DLD1 (cell line): Measurements from ENCODE around the gene GNAS-AS1.

Experiments used
- in situ Hi-C: cut with HindIII; loops from 2 replicates; pipeline ENCODE4 v1.10.0; 2017; ENCODE audit warnings: low sequenced_read_pairs

Gene GNAS-AS1

DNA sequence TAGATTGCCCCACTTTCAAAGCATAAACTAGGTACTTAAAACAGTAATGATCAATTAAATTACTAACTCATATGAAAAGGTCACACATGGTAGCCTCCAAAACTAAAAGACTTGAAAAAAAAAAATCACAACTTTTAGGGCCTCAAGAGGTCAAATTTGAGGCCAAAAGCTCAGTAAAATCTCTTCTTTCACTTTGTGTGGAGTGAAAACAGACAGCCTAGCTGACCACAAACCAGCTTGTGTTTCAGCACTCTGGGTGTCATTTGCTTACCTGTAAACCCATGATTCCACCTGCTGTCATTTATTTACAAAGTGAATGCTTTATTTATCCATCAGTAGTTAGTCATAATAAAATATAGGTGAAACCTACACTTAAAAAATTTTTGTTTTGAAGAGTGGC is 35.8 kb upstream of the GNAS-AS1 start:
- in situ Hi-C loops: no loop called here

DNA sequence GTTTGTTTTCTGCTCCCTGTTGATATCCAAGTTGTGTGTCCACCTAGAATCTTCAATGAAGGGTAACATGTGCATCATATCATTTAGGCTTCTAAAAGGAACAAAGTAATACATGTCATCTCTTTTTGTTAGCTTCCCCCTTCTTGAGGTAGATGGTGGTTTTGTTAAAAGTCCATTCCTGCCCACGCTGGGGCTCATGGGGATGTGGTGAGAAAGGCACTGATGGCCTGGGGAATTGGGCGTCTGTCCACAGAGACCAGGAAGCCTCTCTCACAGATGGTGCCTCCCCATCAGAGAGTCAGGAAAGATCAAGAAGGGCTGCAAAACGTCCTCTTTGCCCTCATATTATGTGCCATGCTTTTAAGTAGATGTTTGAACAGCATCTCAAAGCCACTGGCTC is 34.3 kb upstream of the GNAS-AS1 start:
- in situ Hi-C loops: no loop called here

DNA sequence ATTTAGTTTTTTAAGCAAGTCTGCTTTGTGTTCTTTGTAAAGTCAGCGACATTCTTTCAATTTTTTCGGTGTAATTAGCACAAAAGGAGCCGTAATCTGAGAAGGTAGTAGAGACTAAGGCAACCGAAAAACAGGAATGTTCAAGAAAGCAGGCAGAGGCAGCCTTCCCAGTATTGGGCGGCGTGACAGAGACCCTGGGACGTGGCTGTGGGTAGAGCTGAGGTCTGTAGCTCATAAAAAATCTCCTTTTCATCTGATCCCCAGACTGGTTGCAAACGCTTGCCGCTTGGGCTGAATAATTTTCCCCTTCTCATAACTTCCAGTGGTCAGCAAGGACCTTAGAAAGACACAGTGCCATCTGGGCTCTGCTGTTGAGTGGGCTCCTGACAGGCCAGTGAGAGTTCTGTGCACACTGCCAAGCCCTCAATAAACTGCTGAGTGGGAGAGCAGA is 32.6 kb upstream of the GNAS-AS1 start:
- in situ Hi-C loops: no loop called here

DNA sequence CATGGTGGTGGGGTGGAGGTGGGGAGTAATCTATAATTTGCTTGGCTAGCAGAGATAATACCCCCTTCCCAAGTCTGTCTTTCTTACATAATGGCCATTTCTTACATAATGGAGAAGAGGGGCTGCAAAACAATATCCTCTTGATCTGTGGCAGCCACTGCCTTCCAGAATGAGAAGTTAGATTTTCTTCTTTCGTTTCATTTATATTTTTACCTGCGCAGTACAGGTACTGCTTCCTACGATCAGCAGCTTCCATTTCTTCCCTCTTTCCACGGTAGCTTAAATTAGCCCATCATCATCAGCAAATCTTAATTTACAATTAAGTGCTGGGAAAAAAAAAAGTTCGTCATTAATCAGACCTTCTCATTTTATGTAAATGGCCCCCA is 32.0 kb upstream of the GNAS-AS1 start:
- in situ Hi-C loops: no loop called here

DNA sequence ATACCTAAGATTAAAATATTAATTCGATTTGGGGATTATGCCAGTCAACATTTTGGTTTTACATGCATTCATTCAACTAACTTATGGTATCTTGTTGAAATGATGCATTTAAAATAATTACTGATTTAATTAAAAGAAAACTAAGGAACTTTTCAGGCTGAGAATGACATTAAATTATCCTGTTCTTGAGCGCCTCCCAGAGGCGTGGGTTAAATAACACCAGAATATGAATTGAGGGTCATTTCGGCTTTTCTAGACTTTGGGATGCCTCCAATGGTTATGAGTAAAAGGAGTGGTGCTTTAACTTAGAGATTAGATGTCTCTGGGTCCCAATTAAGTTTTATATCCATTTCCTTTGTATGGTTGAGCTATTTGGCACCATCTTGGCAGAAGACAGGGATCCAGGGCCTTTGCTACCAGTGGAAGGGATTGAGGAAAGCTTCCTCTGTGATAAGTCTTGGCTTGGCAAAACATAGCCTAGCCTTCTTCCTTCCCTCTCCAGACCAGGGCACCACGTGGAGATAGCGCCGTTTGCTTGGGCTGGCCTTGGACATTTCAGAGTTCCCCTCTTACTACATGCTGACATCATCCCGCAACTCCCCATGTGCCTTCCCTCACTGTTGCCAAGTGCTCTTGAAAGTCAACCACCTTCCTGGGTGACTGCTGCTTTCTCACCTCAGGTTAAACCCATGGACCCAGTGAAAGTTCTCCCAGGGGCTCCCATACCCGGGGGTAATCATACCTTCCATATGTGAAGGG is 30.5 kb upstream of the GNAS-AS1 start:
- in situ Hi-C loops: no loop called here

DNA sequence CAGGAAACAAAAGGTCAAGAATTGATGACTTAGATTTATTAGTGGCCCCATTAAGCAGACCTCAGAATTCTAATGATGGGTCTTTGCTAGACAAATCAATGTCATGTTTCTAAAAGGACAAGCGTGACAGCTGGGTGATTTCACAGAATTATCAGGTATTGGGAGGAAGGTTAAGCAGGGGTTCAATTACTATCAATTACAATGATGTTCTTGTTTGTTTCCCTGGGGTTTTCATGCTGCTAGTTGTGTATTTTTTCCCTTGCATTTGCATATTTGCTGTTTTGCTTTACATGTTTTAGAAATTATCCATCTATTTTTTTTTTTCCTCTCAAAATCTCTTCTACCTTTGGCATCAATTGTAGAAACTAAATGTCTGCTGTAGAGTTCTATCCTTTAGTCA is 29.7 kb upstream of the GNAS-AS1 start:
- in situ Hi-C loops: no loop called here

DNA sequence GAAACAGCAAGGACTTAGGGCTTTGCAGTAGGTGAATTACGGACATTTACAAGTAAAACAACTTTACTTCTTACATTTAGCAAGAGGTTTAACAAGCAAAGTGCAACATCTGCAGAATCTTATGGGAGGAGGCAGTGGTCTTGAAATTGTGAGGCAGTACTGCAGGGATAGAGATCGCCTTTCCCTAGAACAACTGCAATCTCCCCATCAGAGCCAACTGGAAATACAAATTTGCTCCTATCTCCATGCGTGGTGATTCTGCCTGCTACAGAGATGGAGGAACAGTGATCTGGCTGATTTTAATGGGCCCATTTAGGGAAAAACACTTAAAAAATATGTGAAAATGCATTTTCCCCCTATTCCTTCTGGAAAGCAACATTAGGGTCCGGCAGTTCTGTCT is 27.7 kb upstream of the GNAS-AS1 start:
- in situ Hi-C loops: no loop called here

DNA sequence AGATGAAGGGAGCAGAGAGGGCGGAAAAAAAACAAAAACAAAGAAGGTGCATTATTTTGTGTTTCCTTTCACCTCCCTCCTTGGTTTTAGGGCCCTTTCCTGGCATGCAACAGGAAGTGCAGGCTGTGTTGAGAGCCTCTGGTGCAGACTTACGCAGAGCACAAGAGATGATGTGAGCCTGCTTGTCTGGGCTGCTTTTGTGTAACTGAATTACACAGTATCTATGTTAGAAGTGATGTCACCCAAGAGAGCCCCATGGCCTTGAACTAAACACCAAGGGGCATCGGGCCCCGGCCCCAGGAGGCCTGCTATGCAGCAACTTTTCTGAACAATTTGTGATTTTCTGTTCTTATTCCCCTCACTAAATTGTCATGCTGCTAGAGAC is 27.3 kb upstream of the GNAS-AS1 start:
- in situ Hi-C loops: no loop called here

DNA sequence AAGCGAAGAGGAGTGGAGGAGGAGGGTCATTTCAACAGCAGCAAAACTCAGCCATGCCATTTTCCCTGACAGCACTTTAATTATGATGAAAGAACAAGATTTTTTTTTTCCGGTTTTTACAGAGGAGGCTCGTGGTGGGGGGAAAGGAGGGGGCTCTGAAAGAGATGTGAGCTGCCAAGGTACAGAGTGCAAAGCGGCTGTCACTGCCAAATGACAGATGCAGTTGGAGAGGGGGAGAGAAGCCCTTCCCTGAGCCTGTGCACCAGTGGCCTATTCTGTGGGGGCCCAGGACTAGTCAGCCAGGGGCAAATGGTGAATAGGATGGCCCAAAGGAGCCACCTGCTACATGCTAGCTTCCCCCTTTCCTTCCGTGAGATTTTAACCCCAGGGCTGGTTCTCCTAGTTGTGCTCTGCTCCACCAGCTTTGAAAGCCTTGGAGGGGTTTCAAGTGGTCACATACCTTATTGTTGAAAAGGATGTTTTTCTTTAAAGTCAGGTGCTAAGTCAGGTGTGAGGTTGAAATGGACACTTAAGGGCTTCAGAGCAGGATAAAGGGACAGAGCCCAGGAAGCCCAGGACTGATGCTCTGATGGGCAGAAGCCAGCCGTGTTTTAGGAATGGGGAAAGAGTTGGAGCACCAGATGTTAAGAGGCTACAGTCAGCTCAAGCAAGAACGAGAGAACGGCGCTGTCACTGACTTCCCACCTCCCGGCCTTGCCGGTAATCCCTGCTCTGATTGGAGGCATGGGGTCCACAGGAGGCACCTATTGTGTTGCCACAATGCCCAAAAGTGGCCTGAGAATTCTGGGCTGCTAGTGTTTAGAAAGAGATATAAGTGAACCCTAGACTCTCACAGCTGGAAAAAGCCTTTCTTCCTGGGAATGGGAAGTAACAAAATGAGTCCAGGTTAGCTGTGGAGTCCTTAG is 26.6 kb upstream of the GNAS-AS1 start:
- in situ Hi-C loops: no loop called here

DNA sequence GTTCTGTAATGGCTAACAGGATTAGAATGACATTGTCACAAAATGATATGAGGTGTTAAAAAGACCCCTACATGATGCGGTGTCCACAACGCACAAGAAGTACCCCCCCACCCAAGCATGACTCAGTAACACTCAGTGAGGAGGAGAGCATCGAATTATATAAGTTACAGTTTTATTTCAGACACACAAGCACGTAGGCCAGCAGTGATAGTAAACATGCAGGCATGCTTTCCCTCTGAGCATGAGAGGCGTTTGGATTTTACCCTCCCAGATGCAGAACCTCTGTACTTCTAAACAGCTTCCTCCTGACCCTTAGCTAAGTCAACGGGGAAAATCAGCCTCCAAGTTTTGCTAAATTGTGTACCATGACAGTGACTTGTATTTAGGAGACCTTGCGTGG is 25.7 kb upstream of the GNAS-AS1 start:
- in situ Hi-C loops: no loop called here

DNA sequence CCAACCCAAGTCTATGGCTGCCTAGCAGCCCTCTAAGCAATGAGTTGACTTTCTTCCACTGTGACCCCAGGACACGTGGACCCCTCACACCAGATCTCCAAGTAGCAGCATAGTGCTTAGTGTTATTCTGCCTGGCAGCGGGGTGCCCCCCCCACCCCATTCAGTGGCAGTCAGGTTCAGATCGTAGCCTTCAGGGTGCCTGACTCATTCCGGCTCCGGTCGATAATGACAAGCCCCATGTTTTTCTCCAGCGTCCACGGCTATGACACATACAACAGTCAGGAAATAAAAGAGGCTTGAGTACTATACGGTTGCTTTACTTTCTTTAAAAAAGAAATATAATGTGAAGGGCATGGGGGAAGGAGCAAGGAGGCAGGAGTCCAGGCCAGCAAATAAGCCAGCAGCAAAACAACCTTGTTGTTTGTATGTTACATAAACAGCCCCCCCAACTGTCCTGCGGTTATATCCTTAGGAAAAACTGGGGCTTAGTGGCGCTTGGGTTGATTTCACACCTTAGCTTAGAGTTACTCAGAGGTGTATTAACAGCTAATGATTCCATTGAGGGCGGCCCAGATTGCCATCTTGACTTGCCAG is 24.9 kb upstream of the GNAS-AS1 start:
- in situ Hi-C loops: no loop called here

DNA sequence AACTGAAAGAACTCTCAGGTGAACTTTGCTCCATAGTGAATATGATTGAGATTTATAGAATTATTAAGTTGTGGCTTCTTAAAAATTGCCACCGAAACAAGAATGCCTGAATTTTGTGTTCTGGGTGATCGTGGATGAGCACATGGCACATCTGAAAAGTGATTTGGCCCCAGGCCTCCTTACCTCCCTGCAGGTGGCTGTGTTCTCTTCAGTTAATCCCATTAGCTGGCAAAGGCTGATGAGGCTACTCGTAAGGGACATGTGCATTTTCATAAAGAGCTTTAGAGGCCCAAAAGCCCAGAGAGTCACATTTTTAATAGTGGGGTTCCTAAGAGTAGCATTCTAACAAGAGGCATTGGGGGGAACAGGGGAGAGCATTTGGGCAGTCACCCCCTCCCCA is 24.4 kb upstream of the GNAS-AS1 start:
- in situ Hi-C loops: no loop called here

DNA sequence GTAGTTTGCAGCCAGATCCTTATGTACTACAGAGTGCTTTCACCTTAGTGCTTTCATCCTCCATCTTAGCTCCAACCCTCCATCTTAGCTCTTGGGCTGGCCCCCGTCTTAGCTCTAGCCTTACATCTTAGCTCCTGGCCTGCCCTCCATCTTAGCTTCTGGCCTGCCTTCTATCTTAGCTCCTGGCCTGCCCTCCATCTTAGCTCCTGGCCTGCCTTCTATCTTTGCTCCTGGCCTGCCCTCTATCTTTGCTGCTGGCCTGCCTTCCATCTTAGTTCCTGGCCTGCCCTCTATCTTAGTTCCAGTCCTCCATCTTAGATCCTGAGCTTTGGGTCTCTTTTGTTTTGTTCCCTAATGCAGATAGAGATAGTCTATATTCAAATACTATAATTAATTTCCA is 23.8 kb upstream of the GNAS-AS1 start:
- in situ Hi-C loops: loop anchor here (25.0 kb wide), 1 partner anchor 588 kb away; no protein-coding TSS in a partner anchor

DNA sequence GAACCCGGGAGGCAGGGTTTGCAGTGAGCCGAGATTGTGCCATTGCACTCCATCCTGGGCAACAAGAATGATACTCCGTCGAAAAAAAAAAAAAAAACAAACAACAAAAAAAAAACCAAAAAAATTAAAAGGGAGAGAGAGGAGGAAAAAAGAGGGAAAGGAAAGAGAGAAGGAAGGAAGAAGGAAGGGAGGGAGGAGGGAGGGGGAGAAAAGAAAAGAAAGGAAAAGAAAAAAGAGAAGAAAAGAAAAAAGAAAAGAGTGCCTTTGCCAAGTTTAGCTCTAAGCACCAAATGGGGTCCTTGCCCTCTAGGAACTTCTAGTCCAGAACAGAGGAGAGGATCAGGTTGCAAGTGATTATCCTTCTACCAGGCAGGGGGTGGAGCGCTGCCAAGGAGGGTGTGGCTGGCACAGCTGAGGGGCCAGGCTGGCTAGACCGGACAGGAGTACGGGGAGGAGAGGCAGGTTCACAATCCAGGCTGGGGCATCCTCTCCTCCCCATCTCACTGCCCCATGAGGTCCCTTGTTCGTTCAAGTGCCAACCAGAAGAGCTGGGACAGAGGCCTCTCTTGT is 20.9 kb upstream of the GNAS-AS1 start:
- in situ Hi-C loops: loop anchor here (25.0 kb wide), 1 partner anchor 591 kb away; no protein-coding TSS in a partner anchor

DNA sequence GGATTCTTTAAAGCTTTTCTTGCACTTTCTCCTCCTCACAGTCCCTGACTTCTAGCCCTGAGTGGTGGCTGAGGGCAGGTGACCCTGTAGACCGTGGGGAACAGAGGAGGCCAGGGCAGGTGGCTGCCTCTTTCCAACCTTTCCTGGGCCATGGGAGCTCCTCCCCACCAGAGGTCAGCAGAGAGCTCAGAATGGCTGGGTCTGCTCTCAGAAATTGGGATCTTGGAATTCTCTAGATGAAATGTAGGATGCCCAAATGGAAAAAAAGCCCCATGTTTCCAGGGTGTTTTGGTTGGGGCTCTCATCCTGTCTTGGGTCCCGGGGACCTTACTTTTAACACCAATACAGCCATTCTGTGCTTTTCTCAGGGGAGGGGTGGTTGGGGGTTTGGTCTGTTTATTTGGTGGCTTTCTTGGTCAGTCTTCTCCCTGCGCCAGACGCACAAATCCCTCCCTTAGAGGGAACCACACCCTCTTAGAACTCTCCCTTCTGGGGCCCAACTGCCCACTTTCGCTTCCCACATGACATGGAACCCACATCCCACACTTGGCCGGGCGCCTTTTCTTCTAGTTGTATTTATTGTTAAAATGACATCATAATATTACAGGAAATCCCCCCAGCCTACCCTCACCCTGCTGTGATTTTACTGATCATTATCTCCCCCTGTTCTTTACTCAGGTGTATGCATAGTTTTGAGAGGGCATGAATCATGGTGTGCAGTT is 19.8 kb upstream of the GNAS-AS1 start:
- in situ Hi-C loops: loop anchor here (25.0 kb wide), 1 partner anchor 592 kb away; no protein-coding TSS in a partner anchor

DNA sequence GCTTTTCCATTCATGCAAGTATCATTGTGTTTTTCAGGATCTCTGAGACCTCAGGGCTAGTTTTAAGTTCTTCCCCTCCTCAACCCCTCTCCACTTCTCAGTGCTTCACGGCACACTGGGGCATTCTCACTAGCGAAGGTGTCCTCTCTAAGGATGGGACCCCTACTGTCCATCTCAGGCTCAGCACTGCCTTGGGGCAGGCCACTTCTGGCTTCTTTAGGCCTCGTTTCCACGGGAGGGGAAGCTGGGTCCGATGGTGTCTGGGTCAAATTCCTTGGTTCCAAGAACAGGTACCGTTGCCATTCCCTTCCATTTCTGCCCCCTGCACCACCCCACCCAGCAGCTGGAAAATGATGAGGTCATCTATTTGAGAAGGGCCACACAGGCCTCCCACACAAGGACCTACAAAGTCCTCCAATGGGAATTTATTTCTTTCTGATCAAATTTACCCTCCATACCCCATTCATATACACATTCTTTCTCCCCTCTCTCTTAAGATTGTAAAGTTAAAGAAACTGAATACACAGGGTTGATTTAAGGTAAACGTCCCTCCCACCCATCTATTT is 19.0 kb upstream of the GNAS-AS1 start:
- in situ Hi-C loops: loop anchor here (25.0 kb wide), 1 partner anchor 593 kb away; no protein-coding TSS in a partner anchor

DNA sequence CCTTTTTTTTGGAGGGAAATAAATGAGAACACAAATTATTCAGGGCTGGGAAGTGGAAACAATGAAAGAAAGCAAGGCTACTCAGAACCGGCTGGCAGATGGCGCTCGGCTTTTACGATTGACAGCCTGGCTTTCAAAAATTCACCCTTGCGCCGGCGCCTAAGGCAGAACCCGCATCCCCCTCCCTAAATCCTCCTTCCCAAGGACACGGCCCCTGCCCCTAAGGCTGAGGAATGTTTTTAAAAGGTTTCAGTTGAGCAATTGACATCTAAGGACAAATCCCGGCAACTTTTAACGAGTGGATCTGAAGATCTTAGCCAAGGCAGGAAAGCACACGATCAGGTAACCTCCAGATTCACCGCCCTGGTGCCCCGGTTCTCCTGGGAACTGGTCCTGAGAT is 18.1 kb upstream of the GNAS-AS1 start:
- in situ Hi-C loops: loop anchor here (25.0 kb wide), 1 partner anchor 594 kb away; no protein-coding TSS in a partner anchor

DNA sequence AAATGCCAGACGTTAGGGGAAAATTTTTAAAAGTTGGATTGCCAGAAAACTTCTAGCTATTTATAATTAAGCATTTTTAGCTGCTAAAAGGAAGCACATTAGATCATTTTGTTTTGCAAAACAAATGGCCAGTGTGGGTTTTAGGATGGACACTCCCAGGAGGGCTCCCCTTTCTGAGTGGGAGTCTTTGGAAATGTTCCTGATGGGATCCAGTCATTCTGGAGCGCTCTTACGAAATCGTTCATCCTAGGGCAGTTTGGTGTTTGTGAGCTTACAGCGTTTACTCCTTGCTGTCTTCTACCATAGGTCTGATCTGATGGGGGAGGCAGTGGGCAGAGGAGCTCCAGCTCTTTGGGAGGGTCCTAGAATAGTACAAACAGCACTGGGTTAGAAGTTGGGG is 16.5 kb upstream of the GNAS-AS1 start:
- in situ Hi-C loops: loop anchor here (25.0 kb wide), 1 partner anchor 595 kb away; no protein-coding TSS in a partner anchor

DNA sequence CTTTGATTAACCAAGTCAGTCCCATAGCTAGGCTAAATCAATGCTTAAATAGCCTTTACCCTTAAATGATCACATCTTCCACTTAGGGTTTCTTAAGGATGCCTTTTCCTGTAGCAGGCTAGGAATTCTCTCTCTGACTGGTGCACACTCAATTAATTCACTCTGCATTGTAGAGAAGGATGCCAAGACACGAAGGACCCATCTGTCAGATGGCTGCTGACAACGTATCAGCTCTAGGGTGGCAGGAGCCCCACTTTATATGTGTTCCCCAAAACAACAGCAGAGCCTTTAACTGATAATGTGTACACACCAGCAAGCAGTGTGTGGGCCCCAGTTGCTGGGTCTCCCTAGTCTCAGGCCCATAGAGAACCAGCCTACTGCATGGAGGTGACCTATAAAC is 15.1 kb upstream of the GNAS-AS1 start:
- in situ Hi-C loops: loop anchor here (25.0 kb wide), 1 partner anchor 596 kb away; no protein-coding TSS in a partner anchor

DNA sequence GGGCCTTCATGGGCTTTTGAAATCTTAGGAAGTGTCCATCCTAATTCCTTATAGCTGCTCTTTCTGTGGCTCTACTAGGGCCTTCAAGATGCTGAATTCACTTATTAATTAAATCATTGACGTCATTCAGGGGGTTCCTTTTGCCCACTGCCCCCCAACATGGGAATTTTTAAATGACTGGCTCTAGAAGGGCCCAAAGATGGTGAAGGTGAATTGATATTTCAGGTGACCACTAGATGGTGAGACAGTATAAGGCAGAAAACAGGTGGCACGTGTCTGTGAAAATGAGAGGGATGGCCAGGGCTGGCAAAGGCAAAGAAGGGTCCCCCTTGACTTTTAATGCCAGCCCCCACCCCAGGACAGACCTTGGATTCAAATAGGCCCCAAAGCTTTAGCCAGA is 13.6 kb upstream of the GNAS-AS1 start:
- in situ Hi-C loops: loop anchor here (25.0 kb wide), 1 partner anchor 598 kb away; no protein-coding TSS in a partner anchor
